ENCODE results near the gene KLKB1.

The KLKB1 gene
- total RNA-seq, result 0 to 1.3 (median 0.09) reads per million in 4 experiments

GRCh38 chr4:186227221-186227620 is at the start of gene KLKB1:
Gene KLKB1 (plus strand): TSS chr4:186227507. CDS start chr4:186228196, 689 bp downstream.
- no peak for DNase-seq

DNA sequence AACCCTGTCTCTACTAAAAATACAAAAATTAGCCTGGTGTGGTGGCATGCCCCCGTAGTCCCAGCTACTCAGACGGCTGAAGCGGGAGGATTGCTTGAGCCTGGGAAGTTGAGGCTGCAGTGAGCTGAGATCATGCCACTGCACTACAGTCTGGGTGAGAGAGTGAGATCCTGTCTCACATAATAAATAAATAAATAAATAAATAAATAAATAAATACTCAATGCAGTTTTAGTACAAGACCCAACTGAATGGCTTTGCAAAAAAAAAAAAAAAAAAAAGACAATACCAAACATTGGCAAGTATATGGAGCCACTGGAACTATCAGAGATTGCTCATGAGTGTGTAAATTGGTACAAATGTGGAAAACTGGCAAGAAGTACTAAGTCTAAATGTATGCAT is 39.2 kb upstream of the KLKB1 start:
- no peak for DNase-seq

DNA sequence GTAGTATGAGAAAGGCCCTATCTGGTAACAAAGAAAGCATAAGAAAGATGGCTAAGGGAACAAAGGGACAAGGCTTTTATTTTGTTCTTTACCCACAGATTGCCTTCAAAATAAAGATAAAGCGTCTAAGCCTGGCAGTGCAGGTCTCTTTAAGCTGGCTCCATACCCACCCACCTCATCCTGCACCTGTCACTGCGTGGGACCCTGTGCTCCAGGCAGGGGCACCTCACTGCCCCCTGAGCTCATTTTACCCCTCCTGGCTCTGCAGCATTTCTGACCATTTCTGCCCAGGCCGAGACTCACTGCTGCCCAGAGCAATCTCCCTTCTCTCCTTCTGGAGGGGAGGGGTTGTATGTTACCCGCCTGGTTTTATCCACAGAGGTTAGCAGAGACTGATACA is 37.7 kb upstream of the KLKB1 start:
- no peak for DNase-seq

- peak; percentile 32 for DNase-seq
These were observed 36.6 kb upstream of the KLKB1 start for GRCh38 chr4:186190581-186191199.

- DNase-seq, result peak; percentile 62
These were observed 35.9 kb upstream of the KLKB1 start, which contains the start of gene CYP4V2 for GRCh38 chr4:186191200-186192065. Gene CYP4V2 (plus strand): TSS chr4:186191567. CDS start chr4:186191824, 257 bp downstream.

GRCh38 chr4:186192066-186192612 is 35.2 kb upstream of the KLKB1 start:
- DNase-seq, result peak; percentile 12

DNA sequence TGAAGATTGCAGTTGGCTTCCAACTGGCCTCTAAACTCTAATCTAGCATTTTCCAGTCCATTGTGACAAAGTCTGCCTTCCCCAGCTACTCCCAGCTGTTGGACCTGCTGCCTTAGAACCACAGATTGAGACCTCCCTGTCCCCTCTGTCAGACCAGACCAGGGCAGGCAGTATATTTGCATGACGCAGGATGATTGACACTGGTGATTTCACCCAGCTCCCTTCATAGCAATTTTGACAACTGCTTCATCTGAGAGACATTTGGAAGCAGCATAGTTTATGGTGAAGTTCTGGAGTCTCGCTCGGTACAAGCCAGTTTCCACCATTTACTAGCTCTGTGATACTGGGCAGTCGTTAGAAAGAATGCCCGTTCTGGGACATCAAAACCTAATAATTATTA is 33.5 kb upstream of the KLKB1 start:
- DNase-seq, result no peak

DNA sequence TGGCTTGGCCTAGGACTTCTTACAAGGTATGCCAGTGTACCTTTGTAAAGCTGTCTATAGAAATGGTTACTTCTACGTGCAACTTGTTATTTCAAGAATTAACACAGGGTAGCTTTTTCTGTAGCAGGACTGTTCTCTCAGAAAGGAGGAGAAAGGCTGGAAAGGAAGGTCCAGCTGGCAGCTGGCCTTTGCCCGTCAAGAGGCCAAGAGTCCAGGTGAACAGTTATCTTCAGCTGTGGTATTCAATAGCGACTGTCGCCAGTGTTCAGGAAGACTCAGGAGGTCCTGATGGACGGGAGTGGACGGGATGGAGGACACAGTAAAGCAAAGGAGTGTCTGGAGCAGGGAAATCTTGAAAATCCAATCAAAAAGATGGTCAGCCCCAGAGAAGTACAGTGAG is 31.2 kb upstream of the KLKB1 start:
- no peak for DNase-seq

DNA sequence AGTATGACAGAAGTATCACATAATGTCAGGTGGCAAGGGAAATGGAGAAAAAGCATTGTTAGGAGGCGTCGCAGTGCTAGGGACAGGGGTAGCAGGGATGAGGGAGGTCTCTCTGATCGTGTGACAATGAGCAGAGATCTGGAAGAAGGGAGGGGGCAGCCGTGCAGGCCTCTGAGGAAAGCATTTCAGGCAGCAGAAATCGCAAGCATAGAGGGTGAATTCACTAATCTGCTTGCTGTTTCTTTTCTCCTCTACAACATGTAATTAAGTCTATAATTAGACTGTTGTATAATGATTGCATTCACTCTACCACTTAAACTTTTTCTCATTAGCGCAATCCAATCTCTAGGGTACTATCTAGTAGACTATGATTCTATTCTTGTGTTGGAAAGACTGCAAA is 26.8 kb upstream of the KLKB1 start:
- DNase-seq, result no peak

- DNase-seq, result no peak
These were observed 26.3 kb upstream of the KLKB1 start for GRCh38 chr4:186201010-186201409.

DNA sequence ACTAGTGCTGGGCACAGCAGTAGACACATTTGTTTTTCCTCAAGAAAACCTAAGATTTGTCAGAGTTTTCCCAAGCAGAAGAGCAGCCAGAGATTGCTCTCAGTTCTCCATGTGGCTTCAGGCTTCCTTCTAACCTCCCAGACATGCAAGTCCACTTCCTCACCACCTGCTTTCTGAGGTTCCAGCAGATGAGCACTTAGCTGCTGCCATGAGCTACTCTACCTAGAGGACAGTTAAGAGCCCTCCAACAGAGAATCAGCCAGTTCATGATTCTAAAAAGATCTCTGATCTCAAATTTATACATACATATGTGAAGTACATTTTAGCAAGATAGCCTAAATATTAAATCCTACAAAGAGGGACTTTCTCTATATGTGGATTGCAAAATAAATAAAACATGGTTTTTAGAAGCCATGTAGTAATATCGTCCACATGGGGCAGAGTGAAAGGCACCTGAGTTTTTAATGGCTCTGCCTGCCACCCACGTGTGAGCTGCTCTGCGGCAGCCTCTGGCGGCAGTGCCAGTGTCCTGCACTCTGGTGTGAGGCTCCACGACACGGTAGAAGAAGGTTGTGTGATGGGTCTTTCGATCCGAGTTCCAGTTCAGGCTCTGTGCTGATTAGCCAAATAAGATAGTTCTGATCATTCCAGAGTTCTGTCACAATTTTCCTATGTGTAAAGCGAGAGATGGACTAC is 25.6 kb upstream of the KLKB1 start:
- DNase-seq, result peak; percentile 31

- no peak for DNase-seq
These were observed 24.7 kb upstream of the KLKB1 start for GRCh38 chr4:186202490-186203140.

GRCh38 chr4:186203406-186203805 is 23.9 kb upstream of the KLKB1 start:
- DNase-seq, result no peak

DNA sequence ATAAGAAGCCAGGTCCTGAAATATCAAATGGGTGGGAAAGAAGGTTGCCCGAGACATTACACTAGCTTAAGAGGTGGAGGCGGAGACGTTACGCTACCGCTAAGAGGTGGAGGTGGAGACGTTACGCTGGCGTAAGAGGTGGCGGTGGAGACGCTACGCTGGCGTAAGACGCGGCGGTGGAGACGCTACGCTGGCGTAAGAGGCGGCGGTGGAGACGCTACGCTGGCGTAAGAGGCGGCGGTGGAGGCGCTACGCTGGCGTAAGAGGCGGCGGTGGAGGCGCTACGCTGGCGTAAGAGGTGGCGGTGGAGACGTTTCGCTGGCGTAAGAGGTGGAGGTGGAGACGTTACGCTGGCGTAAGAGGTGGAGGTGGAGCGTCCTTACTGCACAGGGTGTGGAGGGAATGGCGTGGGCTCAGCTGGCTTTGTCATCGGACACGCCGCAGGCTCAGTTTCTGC is 23.2 kb upstream of the KLKB1 start:
- peak; percentile 74 for DNase-seq

DNA sequence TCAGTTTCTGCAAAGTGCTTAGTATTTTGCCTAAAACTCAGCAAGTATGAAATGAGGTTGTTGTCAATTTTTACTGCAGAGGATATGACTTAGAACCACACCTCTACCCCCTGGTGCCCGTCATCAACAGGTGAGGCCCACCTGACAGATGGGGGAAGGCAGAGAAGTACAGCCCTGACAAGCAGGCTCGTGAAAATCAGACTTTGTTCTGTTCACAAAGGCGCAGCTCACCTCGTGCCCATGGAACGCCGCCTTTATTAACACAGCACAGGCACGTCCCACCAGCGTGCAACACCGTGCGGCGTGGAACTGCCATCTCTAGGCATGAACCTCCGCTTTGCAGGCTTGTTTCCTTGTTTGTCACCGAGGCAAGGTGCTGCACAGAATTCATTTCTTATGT is 22.6 kb upstream of the KLKB1 start:
- DNase-seq, result peak; percentile 3

DNA sequence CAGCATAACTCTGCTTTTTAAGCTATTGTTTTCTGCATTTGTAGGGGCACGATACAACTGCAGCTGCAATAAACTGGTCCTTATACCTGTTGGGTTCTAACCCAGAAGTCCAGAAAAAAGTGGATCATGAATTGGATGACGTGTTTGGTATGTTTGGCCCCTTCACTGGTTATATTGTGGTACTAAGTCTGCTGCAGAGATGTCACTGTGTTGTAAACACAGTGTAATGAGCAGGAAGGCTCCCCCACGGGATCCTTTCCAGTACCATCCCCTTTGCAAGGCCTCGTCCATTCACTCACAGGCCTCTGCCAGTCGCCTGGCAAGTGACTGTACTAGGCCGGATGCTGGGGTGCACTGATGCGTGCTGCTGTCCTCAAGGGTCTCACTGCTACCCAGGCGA is 22.2 kb upstream of the KLKB1 start:
- no peak for DNase-seq

- DNase-seq, result no peak
These were observed 10.8 kb upstream of the KLKB1 start for GRCh38 chr4:186216465-186217024.

DNA sequence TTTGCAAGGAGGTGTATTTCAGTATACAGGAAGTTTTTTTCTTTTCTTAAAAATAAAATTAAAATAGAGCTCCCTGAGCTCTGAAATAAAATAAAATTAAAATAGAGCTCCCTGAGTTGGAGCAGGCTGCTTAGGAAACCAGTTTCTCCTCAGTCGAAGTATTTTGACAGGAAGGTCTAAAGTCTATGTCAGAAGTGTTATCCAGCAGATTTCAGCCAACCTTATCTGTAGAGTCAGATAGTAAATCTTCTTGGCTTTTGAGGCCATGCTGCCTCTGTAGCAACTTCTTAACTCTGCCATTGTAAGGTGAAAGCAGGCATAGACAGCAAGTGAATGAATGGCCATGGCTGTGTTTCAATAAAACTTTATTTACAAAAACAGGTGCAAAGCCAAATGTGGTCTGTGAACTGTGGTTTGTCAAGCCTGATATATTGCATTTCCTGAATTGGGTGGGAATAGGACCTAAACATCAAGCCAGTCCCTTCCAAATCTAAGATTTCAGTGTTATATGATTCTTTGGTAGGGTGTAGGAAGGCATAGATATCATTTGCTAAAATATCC is 9.5 kb upstream of the KLKB1 start:
- DNase-seq, result no peak

GRCh38 chr4:186221624-186222023 is 5.7 kb upstream of the KLKB1 start:
- no peak for DNase-seq

GRCh38 chr4:186225848-186226247 is 1.5 kb upstream of the KLKB1 start:
- no peak for DNase-seq

GRCh38 chr4:186226521-186227189 is 652 bp upstream of the KLKB1 start:
- no peak for DNase-seq

Data from effector CD8-positive, alpha-beta T cell (primary cell).